ENCODE results near the gene USB1. TPM values are rescaled to one million over a fixed set of nuclear protein-coding genes. Genes with fewer than 3 reads are reported as not detected.

USB1 gene
- total and polyA plus RNA-seq, 3 donors from 2014 or later: 39.7 to 63.7 (median 62.4) TPM

DNA sequence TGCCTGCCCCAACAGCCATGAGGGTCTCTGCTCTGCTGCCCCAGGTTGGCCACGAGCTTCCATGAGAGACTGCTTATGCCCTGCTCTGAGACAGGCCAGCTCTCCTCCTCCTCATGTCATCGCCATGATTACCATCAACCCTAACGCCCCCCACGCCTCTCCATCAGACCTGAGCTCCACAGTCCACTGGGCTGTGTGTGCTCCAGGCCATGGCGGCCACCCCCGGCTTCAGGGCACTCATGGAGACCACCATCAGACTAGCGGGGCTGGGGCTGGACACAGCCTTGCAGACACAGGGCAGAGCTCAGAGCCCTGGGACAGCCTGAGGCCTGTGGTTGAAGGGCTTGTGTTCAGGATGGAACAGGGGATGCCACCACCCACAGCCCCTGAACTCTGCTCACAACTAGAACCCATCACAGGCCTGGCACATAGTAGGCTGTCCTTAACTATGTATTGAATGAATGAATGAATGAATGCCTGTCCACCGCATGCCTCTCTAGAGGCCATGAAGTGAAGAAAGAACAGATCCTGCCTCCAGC, 44.9 kb upstream of the USB1 start:
- intact Hi-C loops (cut with DNase I; ENCODE audit: low total_unique reads): no loop called here
- Histone ChIP-seq H3K4me3 (no peak overlapping the region), H3K4me1 (peaks cover 7% of the 10 kb centered on the region), H3K27me3 (no peaks in the 10 kb centered on the region), H3K9me3 (no peaks in the 10 kb centered on the region), H3K36me3 (ENCODE audit: low read depth, missing control alignments) (no peaks in the 10 kb centered on the region), H3K27ac (no peak overlapping the region)
- 89 to 95% methylated on average over 8 of the region's 8 CpGs for WGBS, 2 donors
- no peak for DNase-seq
- TF ChIP-seq POLR2A (IDR thresholded peaks at IDR 0.05) (no peak), CTCF (IDR thresholded peaks at IDR 0.05) (no peak)

- intact Hi-C loops (cut with DNase I; ENCODE audit: low total_unique reads): no loop called here
- Histone ChIP-seq H3K4me1 (peaks cover 7% of the 10 kb centered on the region), H3K9me3 (no peaks in the 10 kb centered on the region), H3K4me3 (no peak overlapping the region), H3K27ac (no peak overlapping the region), H3K27me3 (no peaks in the 10 kb centered on the region), H3K36me3 (ENCODE audit: low read depth, missing control alignments) (no peaks in the 10 kb centered on the region)
- TF ChIP-seq CTCF (IDR thresholded peaks at IDR 0.05) (no peak), POLR2A (IDR thresholded peaks at IDR 0.05) (no peak)
- no peak for DNase-seq
- WGBS, 2 donors: 65 to 68% methylated on average over 6 to 8 of the region's 8 CpGs
Measured at GRCh38 chr16:57956924-57957672, 44.1 kb upstream of the USB1 start.

DNA sequence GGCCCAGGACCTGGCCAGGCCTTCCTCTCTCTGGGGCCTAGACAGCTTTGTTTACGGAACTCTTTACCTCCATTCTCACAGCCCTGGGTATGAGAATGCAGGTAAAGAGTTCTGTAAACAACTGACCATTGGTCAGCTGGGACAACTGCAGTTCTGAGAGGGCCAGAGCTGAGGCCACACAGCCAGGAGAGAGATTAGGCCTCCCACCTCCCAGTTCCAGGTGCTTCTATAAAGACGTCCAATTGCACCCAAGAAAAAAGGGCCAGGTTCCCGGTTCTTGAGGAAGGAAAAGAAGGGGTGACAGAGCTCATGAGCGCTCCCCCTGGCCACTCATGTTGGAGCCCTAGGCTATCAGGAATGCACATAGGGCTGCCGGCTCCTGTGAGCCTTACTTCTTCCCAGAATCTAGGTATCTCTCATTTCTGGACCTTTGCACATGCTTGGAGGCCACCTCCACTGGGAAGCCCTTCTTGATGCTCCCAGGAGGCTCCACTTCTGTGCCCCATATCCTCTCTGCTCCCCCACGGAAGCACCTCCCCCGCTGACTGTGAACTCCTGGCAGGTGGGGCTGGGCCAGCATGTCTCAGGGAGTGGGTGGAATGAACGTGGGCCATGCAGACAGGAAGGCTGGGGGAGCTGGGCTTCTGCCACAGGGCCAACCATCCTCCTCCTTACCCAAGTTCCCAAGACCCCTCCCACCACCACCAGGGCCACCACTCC, 43.4 kb upstream of the USB1 start:
- intact Hi-C loops (cut with DNase I; ENCODE audit: low total_unique reads): no loop called here
- H3K36me3 ChIP-seq (ENCODE audit: low read depth, missing control alignments): no peaks in the 10 kb centered on the region
- no peaks in the 10 kb centered on the region for H3K9me3 ChIP-seq
- peaks cover 7% of the 10 kb centered on the region for H3K4me1 ChIP-seq
- H3K27me3 ChIP-seq: no peaks in the 10 kb centered on the region
- TF ChIP-seq CTCF (IDR thresholded peaks at IDR 0.05) (no peak), POLR2A (IDR thresholded peaks at IDR 0.05) (no peak)
- H3K4me3 ChIP-seq: no peak overlapping the region
- no peak for DNase-seq
- no peak overlapping the region for H3K27ac ChIP-seq
- WGBS, 2 donors: 84 to 87% methylated on average over 5 to 8 of the region's 8 CpGs

- intact Hi-C loops (cut with DNase I; ENCODE audit: low total_unique reads): no loop called here
- DNase-seq: no peak
- TF ChIP-seq CTCF (IDR thresholded peaks at IDR 0.05) (no peak), POLR2A (IDR thresholded peaks at IDR 0.05) (no peak)
- WGBS, 2 donors: 75 to 85% methylated on average over 6 of the region's 6 CpGs
- H3K9me3 ChIP-seq: no peaks in the 10 kb centered on the region
- H3K4me1 ChIP-seq: peaks cover 7% of the 10 kb centered on the region
- no peaks in the 10 kb centered on the region for H3K27me3 ChIP-seq
- no peak overlapping the region for H3K27ac ChIP-seq
- no peaks in the 10 kb centered on the region for H3K36me3 ChIP-seq (ENCODE audit: low read depth, missing control alignments)
- H3K4me3 ChIP-seq: no peak overlapping the region
Measured at GRCh38 chr16:57958544-57958943, 42.7 kb upstream of the USB1 start.
